Liver (tissue), 9 donors: ENCODE data around the gene CARS1. TPM values are rescaled to one million over a fixed set of nuclear protein-coding genes. Genes with fewer than 3 reads are reported as not detected.

Experiments used
- DNase-seq: peaks from one replicate; pipeline ENCODE4 v3.0.0-alpha.2; 2017; ENCODE audit warnings: low spot score
- H3K27ac ChIP-seq, 2 donors: one replicate each; pipeline ENCODE4 v1.7.0; 2013; ENCODE audit warnings: inconsistent platforms in 2 of 2, low read length in 2 of 2, control low read depth in 1 of 2, low read depth in 1 of 2, mild to moderate bottlenecking in 1 of 2
- H3K27me3 ChIP-seq, 4 donors: one replicate each; pipeline versions ENCODE4 v1.6.1 to v1.7.0; 2013; ENCODE audit warnings: low read length in 3 of 4, inconsistent platforms in 1 of 4, mild to moderate bottlenecking in 1 of 4, moderate library complexity in 1 of 4; ENCODE audit not compliant: control insufficient read depth in 4 of 4, insufficient read depth in 4 of 4
- H3K36me3 ChIP-seq, 4 donors: one replicate each; pipeline versions ENCODE4 v1.6.1 to v1.7.0; 2013; ENCODE audit warnings: low read length in 3 of 4, mild to moderate bottlenecking in 3 of 4, low read depth in 1 of 4, moderate library complexity in 1 of 4; ENCODE audit not compliant: control insufficient read depth in 4 of 4, insufficient read depth in 3 of 4
- H3K4me1 ChIP-seq, 4 donors: one replicate each; pipeline versions ENCODE4 v1.6.1 to v1.7.0; 2013; ENCODE audit warnings: low read length in 3 of 4, mild to moderate bottlenecking in 3 of 4, moderate library complexity in 1 of 4; ENCODE audit not compliant: control insufficient read depth in 4 of 4, insufficient read depth in 4 of 4
- H3K4me3 ChIP-seq, 3 donors: one replicate each; pipeline versions ENCODE4 v1.6.1 to v1.7.0; 2013; ENCODE audit warnings: low read length in 3 of 3, control low read depth in 1 of 3, low read depth in 1 of 3, mild to moderate bottlenecking in 1 of 3
- H3K9ac ChIP-seq, 2 donors: one replicate each; pipeline ENCODE4 v1.7.0; 2013; ENCODE audit warnings: low read length in 2 of 2, mild to moderate bottlenecking in 2 of 2, moderate library complexity in 2 of 2, control low read depth in 1 of 2, low read depth in 1 of 2
- H3K9me3 ChIP-seq, 4 donors: one replicate each; pipeline versions ENCODE4 v1.6.1 to v1.7.0; 2013; ENCODE audit warnings: low read length in 3 of 4; ENCODE audit not compliant: control insufficient read depth in 4 of 4
- ATF3 ChIP-seq: IDR thresholded peaks from 2 replicates; pipeline ENCODE4 v1.6.1; 2016; ENCODE audit warnings: antibody characterized with exemption
- CTCF ChIP-seq: fragments of 150-350 bp; IDR thresholded peaks from 2 replicates; pipeline ENCODE4 v1.5.1; 2017; ENCODE audit warnings: improper control_type of control experiment, low read depth, low read length; ENCODE audit not compliant: missing input control
- EGR1 ChIP-seq, 2 donors: IDR thresholded peaks; 2 replicates each; pipeline ENCODE4 v1.6.1; 2016 to 2018; ENCODE audit warnings: antibody characterized with exemption in 2 of 2, low read depth in 2 of 2
- FOXA1 ChIP-seq: IDR thresholded peaks from 2 replicates; pipeline ENCODE4 v1.6.1; 2016; ENCODE audit warnings: antibody characterized with exemption
- FOXA2 ChIP-seq: IDR thresholded peaks from 2 replicates; pipeline ENCODE4 v1.6.1; 2016; ENCODE audit warnings: antibody characterized with exemption
- HNF4A ChIP-seq, 2 donors: conservative IDR thresholded peaks; 2 replicates each; pipeline ENCODE4 v1.6.1; 2016; ENCODE audit warnings: antibody characterized with exemption in 2 of 2, mild to moderate bottlenecking in 2 of 2
- HNF4G ChIP-seq: IDR thresholded peaks from 2 replicates; pipeline ENCODE4 v1.6.1; 2016; ENCODE audit warnings: antibody characterized with exemption
- JUND ChIP-seq, 2 donors: IDR thresholded peaks; 2 replicates each; pipeline ENCODE4 v1.6.1; 2016; ENCODE audit warnings: antibody characterized with exemption in 2 of 2
- RAD21 ChIP-seq, 2 donors: IDR thresholded peaks; 2 replicates each; pipeline ENCODE4 v1.6.1; 2016; ENCODE audit warnings: antibody characterized with exemption in 2 of 2, mild to moderate bottlenecking in 2 of 2
- RXRA ChIP-seq, 2 donors: IDR thresholded peaks; 2 replicates each; pipeline ENCODE4 v1.6.1; 2017 to 2018; ENCODE audit warnings: antibody characterized with exemption in 2 of 2, mild to moderate bottlenecking in 1 of 2
- SP1 ChIP-seq: IDR thresholded peaks from 2 replicates; pipeline ENCODE4 v1.6.1; 2018; ENCODE audit warnings: antibody characterized with exemption, mild to moderate bottlenecking
- TAF1 ChIP-seq: conservative IDR thresholded peaks from 2 replicates; pipeline ENCODE4 v1.6.1; 2016; ENCODE audit warnings: antibody characterized with exemption, mild to moderate bottlenecking
- ZBTB33 ChIP-seq: IDR thresholded peaks from 2 replicates; pipeline ENCODE4 v1.6.1; 2016; ENCODE audit warnings: antibody characterized with exemption
- WGBS: extraction: QIAGEN DNeasy Blood & Tissue Kit; methylation state at CpG from one replicate; pipeline ENCODE4 v1.1.7; 2013; 5-methylcytosine and 5-hydroxymethylcytosine counted together
- polyA plus RNA-seq, 2 donors: library from polyadenylated mRNA; stranded (reverse) in 1 of 2; unstranded in 1 of 2; fragments of 200-250 nt in 1 of 2; fragments of >200 nt in 1 of 2; fragmentation: Nextera tagmentation in 1 of 2; extraction: Ambion mirVana in 1 of 2; gene quantifications; one replicate each; pipeline versions ENCODE4 v1.2.1 to v1.2.3, GENCODE V29; 2013 to 2015
- total RNA-seq, 2 donors: library from RNA; depleted of rRNA; stranded (reverse); fragments of >200 nt; gene quantifications; one replicate each; pipeline ENCODE4 v1.2.3, GENCODE V29; 2014
- donor health status: healthy.
- donor health status: healthy.
- donor health status: healthy.
- donor health status: healthy.
- donor health status: healthy.

Gene CARS1
- total and polyA plus RNA-seq, 4 donors: 15.2 to 40.1 (median 22.1) TPM

- H3K27ac ChIP-seq: no peak overlapping the region
- DNase-seq: no peak
- WGBS: 92% methylated on average over 11 of the region's 11 CpGs
- H3K9ac ChIP-seq: no peak overlapping the region
- H3K9me3 ChIP-seq: no peaks in the 10 kb centered on the region
- H3K4me3 ChIP-seq: no peak overlapping the region
- H3K4me1 ChIP-seq: peaks cover 3 to 18% (median 15%) of the 10 kb centered on the region in 4 donors
- TF ChIP-seq HNF4G (no peak), FOXA2 (no peak), FOXA1 (no peak)
- H3K27me3 ChIP-seq: no peaks in the 10 kb centered on the region
- no peaks in the 10 kb centered on the region for H3K36me3 ChIP-seq
Observed at GRCh38 chr11:3060436-3061025, 3.3 kb upstream of the CARS1 start.

- DNase-seq: no peak
- TF ChIP-seq JUND (IDR thresholded peaks at IDR 0.05): no peak
- no peak overlapping the region for H3K27ac ChIP-seq
- no peaks in the 10 kb centered on the region for H3K9me3 ChIP-seq
- H3K4me3 ChIP-seq: no peak overlapping the region
- 91% methylated on average over 13 of the region's 13 CpGs for WGBS
- H3K36me3 ChIP-seq: peaks cover 0 to 6% (median under 1%) of the 10 kb centered on the region in 4 donors
- no peaks in the 10 kb centered on the region for H3K27me3 ChIP-seq
- peaks cover 3 to 20% (median 16%) of the 10 kb centered on the region in 4 donors for H3K4me1 ChIP-seq
- H3K9ac ChIP-seq: no peak overlapping the region
Observed at GRCh38 chr11:3058753-3059664, 1.8 kb upstream of the CARS1 start.

GRCh38 chr11:3056296-3057068 lies 741 bp downstream of the CARS1 start:
- Histone ChIP-seq H3K27me3 (no peaks in the 10 kb centered on the region), H3K27ac (peak overlapping the region; percentile 75 to 87), H3K4me1 (peaks cover 3 to 20% (median 16%) of the 10 kb centered on the region in 4 donors), H3K4me3 (peak overlapping the region; percentile 87 to 94 (median 89)), H3K9ac (peak overlapping the region; percentile 63 to 74), H3K36me3 (peaks cover 0 to 9% (median 6%) of the 10 kb centered on the region in 4 donors), H3K9me3 (no peaks in the 10 kb centered on the region)
- DNase-seq: no peak
- WGBS: 3% methylated on average over 29 of the region's 29 CpGs
- no peak for TF ChIP-seq ATF3
- peak; percentile 58 to 71 for TF ChIP-seq RXRA (IDR thresholded peaks at IDR 0.05)
- TF ChIP-seq CTCF: no peak
- peak; percentile 13 for TF ChIP-seq SP1
- TF ChIP-seq RAD21 (IDR thresholded peaks at IDR 0.05): no peak
- TF ChIP-seq FOXA1: no peak
- TF ChIP-seq HNF4A (conservative IDR thresholded peaks at IDR 0.05): peak in 1 of 2 donors; percentile 36
- peak; percentile 48 to 82 for TF ChIP-seq EGR1 (IDR thresholded peaks at IDR 0.05; ENCODE audit: low read depth in 2 of 2)
- TF ChIP-seq ZBTB33: no peak
- no peak for TF ChIP-seq TAF1
